ENCODE measurements around the gene ZNF497. TPM values are rescaled to one million over a fixed set of nuclear protein-coding genes. Genes with fewer than 3 reads are reported as not detected.

Gene ZNF497
- total RNA-seq, 1 experiment from 2014 or later, result 2.4 TPM

DNA sequence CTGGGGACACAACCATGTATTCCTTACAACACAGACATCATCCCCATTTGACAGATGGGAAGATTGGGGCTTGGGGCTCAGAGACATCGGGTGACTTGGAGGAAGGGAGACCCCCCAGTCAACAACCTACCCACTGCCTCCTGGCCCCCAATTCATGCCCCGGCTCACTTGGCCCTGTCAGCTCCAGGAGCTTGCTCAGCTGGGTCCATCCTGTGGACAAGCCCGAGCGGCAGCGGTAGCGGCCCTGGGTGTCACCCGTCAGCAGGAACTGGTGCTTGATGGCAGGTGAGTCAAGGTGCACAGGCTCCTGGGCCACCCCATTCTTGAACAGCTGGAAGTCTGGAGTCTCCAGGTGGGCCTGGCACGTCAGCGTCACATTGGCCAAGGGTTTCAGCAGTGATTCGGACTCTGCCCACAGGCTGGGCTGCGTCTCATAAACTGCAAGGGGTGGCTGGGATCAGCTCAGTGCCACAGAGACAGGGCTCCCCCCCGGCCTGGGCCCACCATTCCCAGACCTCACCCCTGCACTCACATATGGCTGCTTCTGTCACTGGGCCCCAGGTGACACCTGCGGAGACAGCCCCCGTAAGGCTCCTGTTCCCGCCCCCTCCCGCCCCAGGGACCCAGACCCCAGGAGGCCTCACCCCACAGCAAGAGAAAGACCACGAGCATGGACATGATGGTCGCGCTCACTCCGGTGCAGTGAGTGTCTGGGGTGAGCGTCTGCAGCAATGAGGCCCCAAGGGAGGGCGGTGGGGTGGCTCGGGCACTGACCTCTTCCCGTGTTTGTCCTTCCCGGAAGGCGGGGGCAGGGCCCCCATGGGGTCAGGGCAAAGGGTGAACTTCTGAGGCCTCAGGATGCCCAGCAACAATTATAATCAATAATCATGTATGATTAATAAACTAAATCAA lies 9.5 kb downstream of the ZNF497 start, which contains the start of gene A1BG:
TSS of gene A1BG (minus strand) at position 733 of the 912 bp plus-strand sequence. CDS start at position 678, 55 bp downstream.
- Histone ChIP-seq H3K27me3 (ENCODE audit: insufficient read depth, low read length) (no peaks in the 10 kb centered on the region), H3K56ac (ENCODE audit: insufficient read length, low read depth, low read length) (no peak within 1 kb of the TSS), H2BK15ac (ENCODE audit: low read depth, low read length) (no peak within 1 kb of the TSS), H2BK20ac (ENCODE audit: low read depth, low read length, poor library complexity, severe bottlenecking) (no peak within 1 kb of the TSS), H2BK5ac (ENCODE audit: insufficient read length, low read length) (no peak within 1 kb of the TSS), H2AFZ (ENCODE audit: low read length) (no peak within 1 kb of the TSS), H3K4me1 (ENCODE audit: insufficient read depth, low read length) (no peaks in the 10 kb centered on the region), H3K14ac (ENCODE audit: insufficient read depth, low read length) (no peak within 1 kb of the TSS), H3K9me3 (ENCODE audit: control insufficient read depth, low read depth, low read length) (no peaks in the 10 kb centered on the region), H3K27ac (ENCODE audit: insufficient read length, low read depth, low read length) (no peak within 1 kb of the TSS), H3T11ph (ENCODE audit: low read length) (no peak within 1 kb of the TSS), H4K8ac (replicated peaks; ENCODE audit: insufficient read length, low read depth, low read length) (no peak within 1 kb of the TSS), H2BK120ac (ENCODE audit: low read depth, low read length, poor library complexity, severe bottlenecking) (no peak within 1 kb of the TSS), H3K4me2 (ENCODE audit: insufficient read depth, insufficient read length, low read length) (no peak within 1 kb of the TSS), H2AK5ac (ENCODE audit: insufficient read length, low read length) (no peak within 1 kb of the TSS), H3K23me2 (ENCODE audit: insufficient read length, low read depth, low read length, poor library complexity, severe bottlenecking) (peaks cover 2% of the 10 kb centered on the region), H3K18ac (ENCODE audit: insufficient read length, low read depth, low read length) (no peak within 1 kb of the TSS), H3K79me2 (ENCODE audit: insufficient read depth, low read length) (no peaks in the 10 kb centered on the region), H4K20me1 (ENCODE audit: control insufficient read depth, insufficient read depth, insufficient read length) (no peaks in the 10 kb centered on the region), H2BK12ac (ENCODE audit: insufficient read length, low read depth, low read length) (no peak within 1 kb of the TSS), H3K4ac (ENCODE audit: low read depth, low read length) (no peak within 1 kb of the TSS), H3K9ac (ENCODE audit: extremely low read depth, insufficient read length, low read length) (no peak within 1 kb of the TSS), H4K5ac (ENCODE audit: insufficient read length, low read depth, low read length) (no peak within 1 kb of the TSS), H3K23ac (ENCODE audit: insufficient read length, low read depth, low read length) (no peak within 1 kb of the TSS), H4K91ac (ENCODE audit: insufficient read length, low read depth, low read length) (no peak within 1 kb of the TSS), H3K79me1 (ENCODE audit: insufficient read depth, low read depth, low read length, poor library complexity, severe bottlenecking) (no peaks in the 10 kb centered on the region)
- no peak for DNase-seq
- Mint-ChIP-seq H3K4me3 (peak within 1 kb of the TSS in 1 of 2 experiments; percentile 60; a peak in 1 of 5 replicates), H3K4me1 (peaks cover 0 to 4% of the 10 kb centered on the region in 2 experiments; a peak in 2 of 4 replicates), H3K27me3 (ENCODE audit: low read depth) (no peaks in the 10 kb centered on the region), H3K9me3 (no peaks in the 10 kb centered on the region), H3K36me3 (ENCODE audit: insufficient read depth in 1 of 3, low read depth in 3 of 3) (peaks cover 0 to 4% (median 2%) of the 10 kb centered on the region in 3 experiments; a peak in 4 of 7 replicates), H3K27ac (peak within 1 kb of the TSS in 1 of 3 experiments; percentile 29; a peak in 1 of 7 replicates)
- no CpG with 5 or more reads among the region's 26 CpGs for WGBS (ENCODE audit: extremely low coverage, insufficient read length, low lambda C conversion rate)
- TF ChIP-seq, protein P1, sequence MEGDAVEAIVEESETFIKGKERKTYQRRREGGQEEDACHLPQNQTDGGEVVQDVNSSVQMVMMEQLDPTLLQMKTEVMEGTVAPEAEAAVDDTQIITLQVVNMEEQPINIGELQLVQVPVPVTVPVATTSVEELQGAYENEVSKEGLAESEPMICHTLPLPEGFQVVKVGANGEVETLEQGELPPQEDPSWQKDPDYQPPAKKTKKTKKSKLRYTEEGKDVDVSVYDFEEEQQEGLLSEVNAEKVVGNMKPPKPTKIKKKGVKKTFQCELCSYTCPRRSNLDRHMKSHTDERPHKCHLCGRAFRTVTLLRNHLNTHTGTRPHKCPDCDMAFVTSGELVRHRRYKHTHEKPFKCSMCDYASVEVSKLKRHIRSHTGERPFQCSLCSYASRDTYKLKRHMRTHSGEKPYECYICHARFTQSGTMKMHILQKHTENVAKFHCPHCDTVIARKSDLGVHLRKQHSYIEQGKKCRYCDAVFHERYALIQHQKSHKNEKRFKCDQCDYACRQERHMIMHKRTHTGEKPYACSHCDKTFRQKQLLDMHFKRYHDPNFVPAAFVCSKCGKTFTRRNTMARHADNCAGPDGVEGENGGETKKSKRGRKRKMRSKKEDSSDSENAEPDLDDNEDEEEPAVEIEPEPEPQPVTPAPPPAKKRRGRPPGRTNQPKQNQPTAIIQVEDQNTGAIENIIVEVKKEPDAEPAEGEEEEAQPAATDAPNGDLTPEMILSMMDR (conservative IDR thresholded peaks at IDR 0.05), result no peak
